Muscle layer of colon (tissue), 2 donors: ENCODE data around the gene KRTAP2-2.
"Not testable (repeated sequence)": the region's sequence is repeated elsewhere in the genome, so short reads cannot be mapped to it uniquely, and the experiment has no call there.

Experiments used
- H3K27ac ChIP-seq: one replicate; pipeline ENCODE4 v1.7.0; 2013; ENCODE audit warnings: low read depth, mild to moderate bottlenecking, low read length, moderate library complexity
- H3K27me3 ChIP-seq, 2 donors: one replicate each; pipeline ENCODE4 v1.7.0; 2013; ENCODE audit warnings: low read length in 2 of 2, mild to moderate bottlenecking in 2 of 2; ENCODE audit not compliant: insufficient read depth in 2 of 2, control insufficient read depth in 1 of 2
- H3K36me3 ChIP-seq: one replicate; pipeline ENCODE4 v1.7.0; 2013; ENCODE audit warnings: mild to moderate bottlenecking, low read length; ENCODE audit not compliant: insufficient read depth
- H3K4me1 ChIP-seq: one replicate; pipeline ENCODE4 v1.7.0; 2013; ENCODE audit warnings: mild to moderate bottlenecking, low read length; ENCODE audit not compliant: insufficient read depth
- H3K4me3 ChIP-seq, 2 donors: one replicate each; pipeline ENCODE4 v1.7.0; 2013; ENCODE audit warnings: low read length in 2 of 2, low read depth in 1 of 2, mild to moderate bottlenecking in 1 of 2, moderate library complexity in 1 of 2
- H3K9ac ChIP-seq: one replicate; pipeline ENCODE4 v1.7.0; 2013; ENCODE audit warnings: low read length
- H3K9me3 ChIP-seq: one replicate; pipeline ENCODE4 v1.7.0; 2013; ENCODE audit warnings: mild to moderate bottlenecking, low read length
- donor health status: abdominal sarcoma.
- donor health status: Adenocarcinoma of cecum.

KRTAP2-2 gene

DNA sequence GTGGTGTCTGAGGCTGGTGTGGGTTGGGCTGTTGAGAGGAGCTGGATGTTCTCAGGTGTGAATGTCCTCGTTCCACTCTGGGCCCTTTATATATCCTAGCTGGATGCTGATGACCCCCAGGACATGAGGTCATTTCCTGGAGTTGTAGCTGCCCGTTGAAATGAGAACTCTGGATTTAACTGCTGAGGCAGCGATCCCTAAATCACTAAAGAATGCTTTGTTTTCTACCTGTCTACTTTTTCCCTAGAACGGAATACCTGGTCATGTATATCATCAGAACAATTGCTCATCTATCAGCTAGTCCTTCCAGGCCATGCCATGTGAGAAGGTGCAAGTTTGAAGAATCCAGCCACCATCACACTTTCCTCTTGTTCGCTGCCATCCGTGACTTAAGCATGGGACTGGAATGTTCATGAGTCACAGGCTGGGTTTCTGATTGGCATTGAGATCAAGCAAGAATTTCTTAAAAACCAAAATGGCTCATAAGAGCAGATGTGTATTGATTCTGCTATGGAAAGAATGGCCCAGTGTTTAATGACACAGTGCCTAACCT lies 5.1 kb upstream of the KRTAP2-2 start, which contains the start of gene KRTAP2-3:
Gene KRTAP2-3 (minus strand): TSS at position 63 of the 553 bp plus-strand sequence. CDS start 64 bp downstream, outside the sequence.
- H3K4me3 ChIP-seq = no peak within 1 kb of the TSS
- H3K27ac ChIP-seq = no peak within 1 kb of the TSS
- H3K4me1 ChIP-seq = no peaks in the 10 kb centered on the region
- H3K9me3 ChIP-seq = no peaks in the 10 kb centered on the region
- H3K27me3 ChIP-seq = no peaks in the 10 kb centered on the region
- no peaks in the 10 kb centered on the region for H3K36me3 ChIP-seq
- no peak within 1 kb of the TSS for H3K9ac ChIP-seq

DNA sequence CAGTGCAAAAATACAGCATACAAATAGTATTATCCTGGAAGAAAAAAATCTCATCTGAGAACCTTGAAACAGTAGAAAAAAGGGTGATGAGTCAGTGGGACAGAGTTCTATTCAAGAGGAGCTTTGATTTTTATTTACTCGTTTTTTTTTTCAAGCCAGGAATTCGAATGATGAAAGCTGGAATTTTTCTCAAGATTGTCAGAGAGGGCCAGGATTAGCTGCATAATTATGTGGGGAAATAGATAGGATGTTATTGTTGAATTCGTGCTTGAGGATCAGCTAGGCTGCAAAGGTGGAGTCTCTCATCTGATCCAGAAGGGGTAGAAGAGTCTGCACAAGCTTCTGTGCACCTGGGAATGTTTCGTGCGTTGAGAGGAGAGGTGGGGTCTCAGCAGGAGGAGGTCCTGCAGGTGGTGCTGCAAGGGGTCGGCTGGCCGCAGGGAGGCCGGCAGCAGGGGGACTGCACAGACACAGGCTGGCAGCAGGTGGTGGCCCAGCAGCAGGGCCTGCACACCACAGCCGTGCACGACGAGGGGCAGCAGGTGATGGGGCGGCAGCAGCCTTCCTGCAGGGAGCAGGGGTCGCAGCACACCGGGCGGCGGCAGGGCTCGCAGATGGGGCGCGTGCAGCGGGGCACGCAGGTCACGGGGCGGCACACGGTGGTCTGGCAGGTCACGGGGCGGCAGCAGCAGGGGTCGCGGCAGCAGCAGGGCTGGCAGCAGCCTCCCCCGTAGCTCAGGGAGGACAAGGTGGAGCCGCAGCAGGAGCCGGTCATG lies 4.4 kb upstream of the KRTAP2-2 start:
- not testable (repeated sequence) for H3K9ac ChIP-seq, H3K27ac ChIP-seq, H3K4me3 ChIP-seq, H3K4me1 ChIP-seq, H3K27me3 ChIP-seq, H3K9me3 ChIP-seq, H3K36me3 ChIP-seq

DNA sequence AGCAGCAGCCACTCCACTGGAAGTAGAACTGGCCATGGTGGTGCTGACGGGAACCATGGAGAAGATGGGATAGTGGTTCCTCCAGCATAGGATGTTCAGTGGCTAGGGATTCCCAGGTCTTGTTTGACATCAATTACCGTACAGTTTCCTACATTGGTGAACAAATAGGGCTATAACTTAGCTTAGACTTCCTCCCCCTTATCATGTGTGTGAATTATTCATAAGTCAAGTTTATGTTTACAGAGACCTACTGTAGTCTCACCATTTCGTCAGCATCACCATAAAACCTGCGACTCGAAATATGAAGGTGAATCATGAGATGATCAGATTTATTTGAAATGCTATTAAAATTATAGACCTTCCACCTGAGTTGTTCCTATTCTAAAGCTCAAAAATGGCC lies 3.7 kb upstream of the KRTAP2-2 start:
- no peak overlapping the region for H3K9ac ChIP-seq
- no peak overlapping the region for H3K4me3 ChIP-seq
- H3K27ac ChIP-seq = no peak overlapping the region
- H3K9me3 ChIP-seq = no peaks in the 10 kb centered on the region
- no peaks in the 10 kb centered on the region for H3K27me3 ChIP-seq
- H3K36me3 ChIP-seq = no peaks in the 10 kb centered on the region
- H3K4me1 ChIP-seq = no peaks in the 10 kb centered on the region

DNA sequence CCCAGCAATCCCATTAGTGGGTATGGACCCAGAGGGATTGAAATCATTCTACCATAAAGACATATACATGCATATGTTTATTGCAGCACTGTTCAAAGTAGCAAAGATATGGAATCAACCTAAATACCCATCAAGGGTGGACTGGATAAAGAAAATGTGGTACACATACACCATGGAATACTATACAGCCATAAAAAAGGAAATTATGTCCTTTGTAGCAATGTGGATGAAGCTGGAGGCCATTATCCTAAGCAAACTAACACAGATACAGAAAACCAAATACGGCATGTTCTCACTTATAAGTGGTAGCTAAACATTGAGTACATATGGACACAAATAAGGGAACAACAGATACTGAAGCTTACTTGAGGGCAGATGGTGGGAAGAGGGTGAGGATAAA lies 2.5 kb upstream of the KRTAP2-2 start:
- H3K9me3 ChIP-seq = no peaks in the 10 kb centered on the region
- no peak overlapping the region for H3K4me3 ChIP-seq
- no peaks in the 10 kb centered on the region for H3K27me3 ChIP-seq
- no peaks in the 10 kb centered on the region for H3K36me3 ChIP-seq
- no peaks in the 10 kb centered on the region for H3K4me1 ChIP-seq
- no peak overlapping the region for H3K9ac ChIP-seq
- H3K27ac ChIP-seq = no peak overlapping the region

DNA sequence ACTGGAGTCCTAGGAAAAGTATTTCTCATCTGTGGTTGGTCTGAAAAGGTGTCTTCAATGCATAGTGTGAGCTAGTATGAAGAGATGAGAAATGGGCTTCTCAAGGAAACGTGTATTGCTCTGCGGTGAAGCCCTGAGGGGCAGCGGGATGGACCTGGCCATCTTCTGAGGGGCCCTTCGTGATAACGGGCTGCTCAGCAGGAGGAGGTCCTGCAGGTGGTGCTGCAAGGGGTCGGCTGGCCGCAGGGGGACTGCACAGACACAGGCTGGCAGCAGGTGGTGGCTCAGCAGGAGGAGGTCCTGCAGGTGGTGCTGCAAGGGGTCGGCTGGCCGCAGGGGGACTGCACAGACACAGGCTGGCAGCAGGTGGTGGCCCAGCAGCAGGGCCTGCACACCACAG lies 474 bp downstream of the KRTAP2-2 start:
- H3K27ac ChIP-seq, H3K27me3 ChIP-seq, H3K4me1 ChIP-seq, H3K9ac ChIP-seq, H3K36me3 ChIP-seq, H3K4me3 ChIP-seq, H3K9me3 ChIP-seq: not testable (repeated sequence)

DNA sequence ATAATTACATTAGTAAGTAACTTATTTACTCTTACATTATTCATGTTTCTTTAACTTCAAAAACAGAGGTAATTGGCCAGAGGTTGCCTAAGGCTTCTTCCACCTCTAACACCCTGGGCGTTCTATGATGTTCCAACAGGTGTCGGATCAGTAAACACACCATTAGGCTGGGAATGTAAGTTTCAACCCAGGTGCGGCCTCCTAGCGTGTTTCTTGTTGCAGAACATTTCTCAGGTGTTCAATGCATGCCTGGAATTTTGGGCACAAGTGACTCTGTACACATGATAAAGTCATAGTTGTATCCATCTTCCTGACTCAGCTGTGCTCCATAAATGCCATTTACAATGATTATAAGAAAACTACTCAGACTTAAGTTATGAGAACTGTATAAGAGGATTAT lies 1.0 kb downstream of the KRTAP2-2 start:
- no peak overlapping the region for H3K27ac ChIP-seq
- no peak overlapping the region for H3K9ac ChIP-seq
- no peak overlapping the region for H3K4me3 ChIP-seq
- no peaks in the 10 kb centered on the region for H3K36me3 ChIP-seq
- no peaks in the 10 kb centered on the region for H3K4me1 ChIP-seq
- no peaks in the 10 kb centered on the region for H3K9me3 ChIP-seq
- H3K27me3 ChIP-seq = no peaks in the 10 kb centered on the region

DNA sequence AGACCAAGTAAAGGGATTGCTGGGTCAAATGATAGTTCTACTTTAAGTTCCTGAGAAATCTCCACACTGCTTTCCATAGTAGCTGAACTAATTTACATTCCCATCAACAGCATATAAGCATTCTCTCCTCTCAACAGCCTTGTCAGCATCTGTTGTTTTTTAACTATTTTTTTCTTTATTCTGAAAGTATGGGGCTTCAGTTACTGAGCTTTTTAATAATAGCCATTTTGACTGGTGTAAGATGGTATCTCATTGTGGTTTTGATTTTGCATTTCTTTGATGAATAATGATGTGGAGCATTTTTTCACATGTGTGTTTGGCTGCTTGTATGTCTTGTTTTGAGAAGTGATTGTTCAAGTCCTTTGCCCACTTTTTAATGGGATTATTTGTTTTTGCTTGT lies 2.5 kb downstream of the KRTAP2-2 start:
- H3K4me3 ChIP-seq = no peak overlapping the region
- H3K27ac ChIP-seq = no peak overlapping the region
- H3K9me3 ChIP-seq = no peaks in the 10 kb centered on the region
- no peak overlapping the region for H3K9ac ChIP-seq
- H3K4me1 ChIP-seq = no peaks in the 10 kb centered on the region
- H3K36me3 ChIP-seq = no peaks in the 10 kb centered on the region
- H3K27me3 ChIP-seq = no peaks in the 10 kb centered on the region

DNA sequence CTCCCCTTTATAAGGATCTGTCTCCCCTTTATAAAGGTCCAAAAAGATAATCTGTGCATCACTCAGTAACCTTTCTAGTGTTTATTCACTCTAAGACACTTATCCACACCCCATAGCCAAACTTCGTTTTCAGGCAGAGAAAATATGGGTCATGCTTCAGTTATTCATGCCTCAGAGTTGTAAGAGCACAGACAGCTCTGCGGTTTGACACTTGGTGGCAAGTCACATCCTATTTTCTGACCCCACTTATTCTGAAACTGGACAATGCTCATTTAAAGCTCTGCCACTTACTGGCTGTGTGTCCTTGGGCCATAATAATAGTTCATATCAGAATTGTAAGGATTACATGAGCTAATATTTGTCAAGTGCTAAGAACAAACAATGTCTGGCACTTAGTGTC lies 5.9 kb downstream of the KRTAP2-2 start:
- Histone ChIP-seq H3K9ac (no peak overlapping the region), H3K36me3 (no peaks in the 10 kb centered on the region), H3K4me1 (no peaks in the 10 kb centered on the region), H3K4me3 (no peak overlapping the region), H3K9me3 (no peaks in the 10 kb centered on the region), H3K27me3 (no peaks in the 10 kb centered on the region), H3K27ac (no peak overlapping the region)

DNA sequence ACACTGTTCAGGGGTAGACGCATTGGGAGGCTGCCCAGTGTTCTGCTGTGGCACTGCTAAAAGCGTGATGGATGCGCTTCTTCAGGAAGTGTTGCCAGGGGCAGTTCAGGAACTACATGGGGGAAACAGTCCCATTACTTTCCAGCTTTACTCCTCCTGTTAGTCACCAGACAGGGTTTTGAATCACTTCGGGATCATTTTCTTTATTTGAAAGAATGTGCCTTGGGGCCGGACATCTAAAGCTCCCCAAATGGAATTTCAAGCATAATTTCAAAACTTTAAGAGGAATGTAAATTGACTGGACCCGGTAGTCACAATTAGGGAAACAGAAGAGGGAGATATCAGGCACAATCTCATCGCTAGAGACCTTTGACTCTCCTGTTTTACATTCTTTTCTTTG lies 6.6 kb downstream of the KRTAP2-2 start:
- H3K4me1 ChIP-seq = no peaks in the 10 kb centered on the region
- no peak overlapping the region for H3K9ac ChIP-seq
- H3K36me3 ChIP-seq = no peaks in the 10 kb centered on the region
- no peak overlapping the region for H3K27ac ChIP-seq
- no peak overlapping the region for H3K4me3 ChIP-seq
- H3K9me3 ChIP-seq = no peaks in the 10 kb centered on the region
- no peaks in the 10 kb centered on the region for H3K27me3 ChIP-seq

DNA sequence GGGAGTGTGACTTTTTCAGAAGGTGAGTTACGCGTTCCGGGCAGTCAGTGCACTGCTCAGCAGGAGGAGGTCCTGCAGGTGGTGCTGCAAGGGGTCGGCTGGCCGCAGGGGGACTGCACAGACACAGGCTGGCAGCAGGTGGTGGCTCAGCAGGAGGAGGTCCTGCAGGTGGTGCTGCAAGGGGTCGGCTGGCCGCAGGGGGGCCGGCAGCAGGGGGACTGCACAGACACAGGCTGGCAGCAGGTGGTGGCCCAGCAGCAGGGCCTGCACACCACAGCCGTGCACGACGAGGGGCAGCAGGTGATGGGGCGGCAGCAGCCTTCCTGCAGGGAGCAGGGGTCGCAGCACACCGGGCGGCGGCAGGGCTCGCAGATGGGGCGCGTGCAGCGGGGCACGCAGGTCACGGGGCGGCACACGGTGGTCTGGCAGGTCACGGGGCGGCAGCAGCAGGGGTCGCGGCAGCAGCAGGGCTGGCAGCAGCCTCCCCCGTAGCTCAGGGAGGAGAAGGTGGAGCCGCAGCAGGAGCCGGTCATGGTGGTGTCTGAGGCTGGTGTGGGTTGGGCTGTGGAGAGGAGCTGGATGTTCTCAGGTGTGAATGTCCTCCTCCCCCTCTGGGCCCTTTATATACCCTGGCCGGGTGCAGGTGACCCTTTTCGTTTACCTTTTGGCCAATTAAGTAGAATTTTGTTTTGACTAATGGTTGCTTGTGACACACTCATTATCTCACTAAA lies 8.1 kb downstream of the KRTAP2-2 start, which contains the start of gene KRTAP2-1:
Gene KRTAP2-1 (minus strand): TSS at position 582 of the 731 bp plus-strand sequence. CDS start 49 bp downstream, at position 533.
- not testable (repeated sequence) for H3K36me3 ChIP-seq, H3K9me3 ChIP-seq, H3K4me1 ChIP-seq, H3K27ac ChIP-seq, H3K27me3 ChIP-seq, H3K9ac ChIP-seq, H3K4me3 ChIP-seq

DNA sequence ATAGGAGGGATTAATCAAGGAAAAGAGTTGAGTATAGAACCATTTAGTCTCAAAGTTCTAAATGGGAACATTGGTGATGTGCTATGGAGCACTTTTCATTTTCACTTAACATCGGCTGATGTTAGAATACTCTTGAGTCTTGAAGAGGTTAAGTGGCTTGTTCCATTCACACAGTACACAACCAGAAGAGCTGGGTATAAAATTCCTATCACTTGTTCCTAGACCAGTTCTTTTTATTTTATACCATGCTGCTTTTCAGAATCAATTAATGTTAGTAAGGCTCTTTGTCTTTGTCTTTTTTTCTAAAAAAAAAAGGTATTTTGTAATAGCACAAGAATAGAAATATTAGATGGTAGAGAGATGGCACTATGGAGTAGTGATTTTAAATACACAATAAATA lies 12.1 kb downstream of the KRTAP2-2 start:
- Histone ChIP-seq H3K36me3 (no peaks in the 10 kb centered on the region), H3K9me3 (no peaks in the 10 kb centered on the region), H3K27ac (no peak overlapping the region), H3K27me3 (no peaks in the 10 kb centered on the region), H3K4me1 (no peaks in the 10 kb centered on the region), H3K9ac (no peak overlapping the region), H3K4me3 (no peak overlapping the region)
